HUES6 (cell line): ENCODE results near the gene NIPBL.
"Not testable (repeated sequence)": the region's sequence is repeated elsewhere in the genome, so short reads cannot be mapped to it uniquely, and the experiment has no call there.

Experiments
- H3K27ac ChIP-seq: 2 replicates; pipeline ENCODE4 v1.7.0; 2013; ENCODE audit warnings: low read depth, mild to moderate bottlenecking, low read length, inconsistent platforms
- H3K27me3 ChIP-seq: 2 replicates; pipeline ENCODE4 v1.6.1; 2013; ENCODE audit warnings: low read length; ENCODE audit not compliant: control insufficient read depth, insufficient read depth
- H3K36me3 ChIP-seq: 2 replicates; pipeline ENCODE4 v1.6.1; 2013; ENCODE audit warnings: low read length; ENCODE audit not compliant: control insufficient read depth, insufficient read depth
- H3K4me1 ChIP-seq: 2 replicates; pipeline ENCODE4 v1.6.1; 2013; ENCODE audit warnings: low read length; ENCODE audit not compliant: control insufficient read depth, insufficient read depth
- H3K4me3 ChIP-seq: 2 replicates; pipeline ENCODE4 v1.5.1; 2013; ENCODE audit warnings: low read depth, low read length
- H3K9ac ChIP-seq: one replicate; pipeline ENCODE4 v1.6.1; 2013; ENCODE audit warnings: mild to moderate bottlenecking, low read length
- H3K9me3 ChIP-seq: 2 replicates; pipeline ENCODE4 v1.6.1; 2013; ENCODE audit warnings: low read depth, low read length; ENCODE audit not compliant: control insufficient read depth, insufficient read depth

NIPBL gene

DNA sequence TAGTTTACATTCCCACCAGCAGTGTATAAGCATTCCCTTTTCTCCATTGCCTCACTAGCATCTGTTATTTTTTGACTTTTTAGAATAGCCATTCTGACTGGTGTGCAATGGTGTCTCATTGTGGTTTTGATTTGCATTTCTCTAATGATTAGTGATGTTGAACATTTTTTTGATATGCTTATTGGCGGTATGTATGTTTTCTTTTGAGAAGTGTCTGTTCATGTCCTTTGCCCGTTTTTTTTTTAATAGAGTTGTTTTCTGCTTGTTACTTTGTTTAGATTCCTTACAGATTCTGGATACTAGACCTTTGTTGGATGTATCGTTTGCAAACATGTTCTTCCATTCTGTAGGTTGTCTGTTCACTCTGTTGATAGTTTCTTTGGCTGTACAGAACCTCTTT is 25.3 kb downstream of the NIPBL start:
- H3K9ac ChIP-seq = no peak overlapping the region
- H3K4me1 ChIP-seq = no peaks in the 10 kb centered on the region
- H3K36me3 ChIP-seq = no peaks in the 10 kb centered on the region
- H3K27ac ChIP-seq = no peak overlapping the region
- no peak overlapping the region for H3K4me3 ChIP-seq
- no peaks in the 10 kb centered on the region for H3K27me3 ChIP-seq
- H3K9me3 ChIP-seq = peaks cover 10% of the 10 kb centered on the region; the same call in 1 of the 2 replicates

- H3K9me3 ChIP-seq = peaks cover 10% of the 10 kb centered on the region; the same call in 1 of the 2 replicates
- no peaks in the 10 kb centered on the region for H3K36me3 ChIP-seq
- H3K27ac ChIP-seq = no peak overlapping the region
- no peaks in the 10 kb centered on the region for H3K27me3 ChIP-seq
- no peak overlapping the region for H3K9ac ChIP-seq
- no peak overlapping the region for H3K4me3 ChIP-seq
- no peaks in the 10 kb centered on the region for H3K4me1 ChIP-seq
These were observed 25.8 kb downstream of the NIPBL start for GRCh38 chr5:36902353-36902752.

- Histone ChIP-seq H3K36me3 (no peaks in the 10 kb centered on the region), H3K27me3 (no peaks in the 10 kb centered on the region), H3K4me3 (no peak overlapping the region), H3K9ac (no peak overlapping the region), H3K4me1 (no peaks in the 10 kb centered on the region), H3K9me3 (peaks cover 10% of the 10 kb centered on the region; the same call in 1 of the 2 replicates), H3K27ac (no peak overlapping the region)
These were observed 28.1 kb downstream of the NIPBL start for GRCh38 chr5:36904677-36905076.

DNA sequence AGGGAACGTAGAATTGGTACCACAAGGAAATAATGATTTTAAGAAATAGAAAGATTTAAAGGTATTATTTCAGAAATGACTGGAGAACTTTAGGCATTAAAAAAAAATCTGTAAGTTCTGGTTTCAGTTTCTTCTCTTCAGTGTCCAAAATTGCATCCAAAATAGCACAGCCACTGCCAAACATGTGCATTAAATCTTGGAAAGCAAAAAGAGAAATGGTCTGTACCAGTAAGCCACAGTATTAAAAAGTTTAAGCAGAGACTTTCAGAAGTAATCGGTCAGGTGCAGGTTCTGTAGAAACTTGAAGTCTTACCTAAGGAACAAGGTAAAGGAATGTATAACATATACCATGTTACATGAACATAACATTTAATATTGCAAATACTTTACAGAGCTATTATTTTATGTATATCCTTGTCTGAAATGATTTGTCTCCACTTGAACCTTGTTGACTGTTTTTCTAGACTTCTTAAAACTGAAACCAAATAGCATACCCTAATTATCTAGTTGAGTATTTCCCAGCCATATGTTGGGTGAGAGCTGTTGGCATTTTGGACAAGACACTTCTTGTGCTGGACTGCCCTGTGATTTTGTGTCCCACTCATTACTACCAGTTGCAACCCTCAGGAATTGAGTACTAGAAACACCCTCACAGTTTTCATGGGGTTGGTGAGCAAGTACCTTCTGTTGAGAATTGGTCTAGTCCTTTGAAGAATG is 32.1 kb downstream of the NIPBL start:
- Histone ChIP-seq H3K36me3 (no peaks in the 10 kb centered on the region), H3K9ac (no peak overlapping the region), H3K27ac (no peak overlapping the region), H3K9me3 (no peaks in the 10 kb centered on the region), H3K27me3 (no peaks in the 10 kb centered on the region), H3K4me3 (no peak overlapping the region), H3K4me1 (peaks cover 6% of the 10 kb centered on the region; the same call in 1 of the 2 replicates)

GRCh38 chr5:36915653-36916052 is 39.1 kb downstream of the NIPBL start:
- Histone ChIP-seq H3K27me3 (no peaks in the 10 kb centered on the region), H3K4me3 (no peak overlapping the region), H3K9ac (no peak overlapping the region), H3K4me1 (peaks cover 6% of the 10 kb centered on the region; the same call in 1 of the 2 replicates), H3K36me3 (no peaks in the 10 kb centered on the region), H3K27ac (no peak overlapping the region), H3K9me3 (no peaks in the 10 kb centered on the region)

DNA sequence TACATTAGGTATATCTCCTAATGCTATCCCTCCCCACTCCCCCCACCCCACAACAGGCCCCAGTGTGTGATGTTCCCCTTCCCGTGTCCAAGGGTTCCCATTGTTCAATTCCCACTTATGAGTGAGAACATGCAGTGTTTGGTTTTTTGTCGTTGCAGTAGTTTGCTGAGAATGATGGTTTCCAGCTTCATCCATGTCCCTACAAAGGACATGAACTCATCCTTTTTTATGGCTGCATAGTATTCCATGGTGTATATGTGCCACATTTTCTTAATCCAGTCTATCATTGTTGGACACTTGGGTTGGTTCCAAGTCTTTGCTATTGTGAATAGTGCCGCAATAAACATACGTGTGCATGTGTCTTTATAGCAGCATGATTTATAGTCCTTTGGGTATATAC is 40.0 kb downstream of the NIPBL start:
- H3K9ac ChIP-seq = not testable (repeated sequence)

GRCh38 chr5:36917358-36917757 is 40.8 kb downstream of the NIPBL start:
- H3K27ac ChIP-seq, H3K36me3 ChIP-seq, H3K4me3 ChIP-seq, H3K9me3 ChIP-seq, H3K9ac ChIP-seq, H3K4me1 ChIP-seq, H3K27me3 ChIP-seq: not testable (repeated sequence)

More for the DNA sequence above, 40.0 kb downstream of the NIPBL start:
- H3K27ac ChIP-seq, H3K27me3 ChIP-seq, H3K9me3 ChIP-seq, H3K4me3 ChIP-seq, H3K4me1 ChIP-seq, H3K36me3 ChIP-seq: not testable (repeated sequence)

- H3K9me3 ChIP-seq = no peaks in the 10 kb centered on the region
- H3K4me3 ChIP-seq = no peak overlapping the region
- no peak overlapping the region for H3K9ac ChIP-seq
- H3K27ac ChIP-seq = no peak overlapping the region
- H3K4me1 ChIP-seq = no peaks in the 10 kb centered on the region
- H3K36me3 ChIP-seq = no peaks in the 10 kb centered on the region
- H3K27me3 ChIP-seq = no peaks in the 10 kb centered on the region
These were observed 42.7 kb downstream of the NIPBL start for GRCh38 chr5:36919238-36919637.

- no peaks in the 10 kb centered on the region for H3K27me3 ChIP-seq
- H3K4me3 ChIP-seq = no peak overlapping the region
- H3K27ac ChIP-seq = no peak overlapping the region
- no peaks in the 10 kb centered on the region for H3K36me3 ChIP-seq
- no peaks in the 10 kb centered on the region for H3K4me1 ChIP-seq
- H3K9me3 ChIP-seq = no peaks in the 10 kb centered on the region
- no peak overlapping the region for H3K9ac ChIP-seq
These were observed 43.1 kb downstream of the NIPBL start for GRCh38 chr5:36919650-36920049.

DNA sequence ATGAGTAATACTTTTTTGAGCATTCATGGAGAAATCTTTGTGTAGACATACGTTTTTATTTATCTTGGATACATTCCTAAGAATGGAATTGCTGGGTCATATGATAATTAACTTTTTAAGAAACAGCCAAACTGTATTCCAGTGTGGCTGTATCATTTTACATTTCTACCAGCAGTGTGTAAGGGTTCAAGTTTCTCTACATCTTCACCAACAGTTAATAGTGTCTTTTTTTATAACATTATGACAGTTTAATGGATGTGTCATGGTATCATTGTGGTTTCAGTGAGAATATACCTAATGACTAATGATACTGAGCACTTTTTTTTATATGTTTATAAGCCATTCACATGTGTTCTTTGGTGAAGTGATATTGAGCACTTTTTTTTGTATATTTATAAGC is 52.4 kb downstream of the NIPBL start:
- Histone ChIP-seq H3K36me3 (no peaks in the 10 kb centered on the region), H3K9me3 (no peaks in the 10 kb centered on the region), H3K27me3 (no peaks in the 10 kb centered on the region), H3K4me1 (no peaks in the 10 kb centered on the region), H3K4me3 (no peak overlapping the region), H3K9ac (no peak overlapping the region), H3K27ac (no peak overlapping the region)

DNA sequence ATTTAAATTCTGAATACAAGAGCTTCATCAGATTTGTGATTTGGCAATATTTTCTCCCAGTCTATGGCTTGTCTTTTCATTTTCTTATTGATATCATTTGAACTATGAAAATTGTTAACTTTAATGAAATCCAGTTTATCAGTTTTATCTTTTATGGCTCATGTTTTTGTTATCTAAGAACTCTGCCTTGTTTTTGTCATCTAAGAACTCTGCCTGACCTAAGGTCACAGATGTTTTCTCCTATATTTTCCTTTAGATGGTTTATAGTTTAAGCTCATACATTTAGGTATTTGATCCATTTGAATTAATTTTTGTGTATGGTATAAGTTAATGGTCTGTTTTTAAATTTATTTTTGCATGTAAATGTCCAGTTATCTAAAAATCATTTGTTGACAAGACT is 52.9 kb downstream of the NIPBL start:
- H3K36me3 ChIP-seq = no peaks in the 10 kb centered on the region
- H3K9me3 ChIP-seq = no peaks in the 10 kb centered on the region

More for the DNA sequence above, 52.9 kb downstream of the NIPBL start:
- Histone ChIP-seq H3K27me3 (no peaks in the 10 kb centered on the region), H3K27ac (no peak overlapping the region), H3K9ac (no peak overlapping the region), H3K4me3 (no peak overlapping the region), H3K4me1 (no peaks in the 10 kb centered on the region)
